Esophagus muscularis mucosa (tissue), 2 donors: ENCODE data around the gene PIF1.

Experiments
- POLR2A ChIP-seq: fragments of 450-650 bp; IDR thresholded peaks from one replicate; pipeline ENCODE4 v1.6.1; 2017; ENCODE audit warnings: antibody characterized with exemption, moderate library complexity, mild to moderate bottlenecking, low read depth
- POLR2AphosphoS5 ChIP-seq, 2 donors: sonication (generic); formaldehyde crosslinking; IDR thresholded peaks; one replicate each; pipeline ENCODE4 v1.6.1; 2017; ENCODE audit warnings: antibody characterized with exemption in 2 of 2

GRCh38 chr15:64781299-64781698 is 44.1 kb downstream of the PIF1 start:
- TF ChIP-seq POLR2AphosphoS5 (IDR thresholded peaks at IDR 0.05) (no peak), POLR2A (no peak)
